H1 (cell line): ENCODE data around the gene HTR4.

Experiments
- CREB1 ChIP-seq: IDR thresholded peaks from 2 replicates; pipeline ENCODE4 v1.6.1; 2012; ENCODE audit warnings: inconsistent platforms
- EGR1 ChIP-seq: IDR thresholded peaks from 2 replicates; pipeline ENCODE4 v1.6.1; 2011; ENCODE audit warnings: low read depth, low read length, borderline replicate concordance
- NANOG ChIP-seq: IDR thresholded peaks from 2 replicates; pipeline ENCODE4 v1.6.1; 2011; ENCODE audit warnings: low read length, low read depth, mild to moderate bottlenecking, inconsistent platforms; ENCODE audit not compliant: insufficient read depth, poor library complexity, severe bottlenecking
- POLR2A ChIP-seq, 2 experiments: IDR thresholded peaks; 1 replicate in 1 of 2; 2 replicates in 1 of 2; pipeline ENCODE4 v1.6.1; 2011; ENCODE audit warnings: low read depth in 2 of 2, low read length in 2 of 2, mild to moderate bottlenecking in 2 of 2; ENCODE audit errors: control extremely low read depth in 1 of 2
- POLR2AphosphoS5 ChIP-seq: IDR thresholded peaks from 2 replicates; pipeline ENCODE4 v1.6.1; 2011; ENCODE audit warnings: low read depth, low read length
- RFX5 ChIP-seq: IDR thresholded peaks from 2 replicates; pipeline ENCODE4 v1.6.1; 2011; ENCODE audit warnings: low read depth, low read length, improper control_type of control experiment, borderline replicate concordance
- SIN3A ChIP-seq, 2 experiments: IDR thresholded peaks in 1 of 2; conservative IDR thresholded peaks in 1 of 2; 2 replicates each; pipeline ENCODE4 v1.6.1; 2011 to 2012; ENCODE audit warnings: low read length in 2 of 2, improper control_type of control experiment in 1 of 2, low read depth in 1 of 2, mild to moderate bottlenecking in 1 of 2
- SIRT6 ChIP-seq: IDR thresholded peaks from one replicate; pipeline ENCODE4 v1.7.1; 2012; ENCODE audit warnings: low read length, inconsistent platforms
- SP1 ChIP-seq: IDR thresholded peaks from 2 replicates; pipeline ENCODE4 v1.6.1; 2011; ENCODE audit warnings: low read depth, low read length
- TEAD4 ChIP-seq: IDR thresholded peaks from 2 replicates; pipeline ENCODE4 v1.6.1; 2012; ENCODE audit warnings: low read depth, low read length, inconsistent platforms, mixed read lengths
- ZNF274 ChIP-seq: IDR thresholded peaks from 2 replicates; pipeline ENCODE4 v1.7.0; 2012; ENCODE audit warnings: low read length, borderline replicate concordance; ENCODE audit errors: extremely low read depth
- TF ChIP-seq, protein P1 (sequence below), 3 experiments: IDR thresholded peaks; 1 replicate in 2 of 3; 2 replicates in 1 of 3; pipeline versions ENCODE4 v1.5.1 to v1.6.1; 2011; ENCODE audit warnings: low read length in 3 of 3, mild to moderate bottlenecking in 3 of 3, inconsistent platforms in 2 of 3, low read depth in 1 of 3, moderate library complexity in 1 of 3; ENCODE audit not compliant: insufficient read depth in 1 of 3; ENCODE audit errors: control extremely low read depth in 1 of 3

DNA sequence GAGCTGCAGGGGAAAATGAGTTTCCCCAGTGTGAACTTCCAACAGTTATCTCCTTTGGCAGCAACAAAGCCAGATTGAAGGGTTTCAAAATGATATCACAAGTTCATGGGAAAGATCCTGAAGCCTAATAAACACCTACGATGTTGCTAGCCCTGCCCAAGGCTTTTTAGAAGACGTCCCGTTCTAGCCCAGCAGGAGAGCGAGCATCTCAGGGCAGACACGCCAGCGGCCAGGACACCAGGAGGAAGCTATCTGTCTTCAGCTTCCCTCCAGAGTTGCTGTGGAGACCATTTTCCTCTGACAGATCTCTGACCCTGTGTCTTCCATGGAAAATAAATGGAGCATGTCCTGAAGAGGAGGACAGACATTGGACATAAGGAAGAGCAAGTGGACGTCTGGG lies 172.1 kb downstream of the HTR4 start:
- no peak for TF ChIP-seq POLR2AphosphoS5
- TF ChIP-seq TEAD4: no peak
- TF ChIP-seq, protein P1, sequence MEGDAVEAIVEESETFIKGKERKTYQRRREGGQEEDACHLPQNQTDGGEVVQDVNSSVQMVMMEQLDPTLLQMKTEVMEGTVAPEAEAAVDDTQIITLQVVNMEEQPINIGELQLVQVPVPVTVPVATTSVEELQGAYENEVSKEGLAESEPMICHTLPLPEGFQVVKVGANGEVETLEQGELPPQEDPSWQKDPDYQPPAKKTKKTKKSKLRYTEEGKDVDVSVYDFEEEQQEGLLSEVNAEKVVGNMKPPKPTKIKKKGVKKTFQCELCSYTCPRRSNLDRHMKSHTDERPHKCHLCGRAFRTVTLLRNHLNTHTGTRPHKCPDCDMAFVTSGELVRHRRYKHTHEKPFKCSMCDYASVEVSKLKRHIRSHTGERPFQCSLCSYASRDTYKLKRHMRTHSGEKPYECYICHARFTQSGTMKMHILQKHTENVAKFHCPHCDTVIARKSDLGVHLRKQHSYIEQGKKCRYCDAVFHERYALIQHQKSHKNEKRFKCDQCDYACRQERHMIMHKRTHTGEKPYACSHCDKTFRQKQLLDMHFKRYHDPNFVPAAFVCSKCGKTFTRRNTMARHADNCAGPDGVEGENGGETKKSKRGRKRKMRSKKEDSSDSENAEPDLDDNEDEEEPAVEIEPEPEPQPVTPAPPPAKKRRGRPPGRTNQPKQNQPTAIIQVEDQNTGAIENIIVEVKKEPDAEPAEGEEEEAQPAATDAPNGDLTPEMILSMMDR (IDR thresholded peaks at IDR 0.05; ENCODE audit: control extremely low read depth in 1 of 3, insufficient read depth in 1 of 3, low read depth in 1 of 3, low read length in 3 of 3): no peak
- TF ChIP-seq RFX5: no peak
- TF ChIP-seq EGR1: no peak
- no peak for TF ChIP-seq POLR2A (IDR thresholded peaks at IDR 0.05; ENCODE audit: control extremely low read depth in 1 of 2, low read depth in 2 of 2, low read length in 2 of 2)
- TF ChIP-seq ZNF274: no peak
- no peak for TF ChIP-seq NANOG
- TF ChIP-seq SP1: no peak
- no peak for TF ChIP-seq SIN3A (conservative IDR thresholded peaks at IDR 0.05 in 1 of 2, IDR thresholded peaks at IDR 0.05 in 1 of 2; ENCODE audit: low read depth in 1 of 2, low read length in 2 of 2)
- no peak for TF ChIP-seq SIRT6
- TF ChIP-seq CREB1: no peak
